Measurements from ENCODE around the gene ATP5MG. TPM values are rescaled to one million over a fixed set of nuclear protein-coding genes. Genes with fewer than 3 reads are reported as not detected.

ATP5MG gene
- total RNA-seq, 1 donor: 31.1 TPM

DNA sequence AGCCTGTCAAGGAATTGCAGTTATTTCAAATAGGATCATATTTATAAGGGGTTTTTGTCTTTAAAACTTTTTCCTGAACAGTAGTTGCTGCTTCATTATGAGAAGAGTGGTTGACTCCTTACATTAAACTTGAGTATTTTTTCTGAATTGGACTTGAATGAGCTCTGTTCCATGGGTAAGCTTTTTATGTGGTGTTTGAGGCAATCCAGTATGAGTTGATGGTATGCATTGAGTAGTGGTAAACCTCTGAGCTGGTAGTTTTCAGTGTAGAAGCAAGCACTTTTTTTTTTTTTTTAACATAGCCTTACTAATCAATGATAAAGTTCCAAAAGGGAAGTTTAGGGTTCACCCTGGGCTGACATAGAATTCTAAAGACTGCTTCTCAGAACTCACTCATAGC is 38.2 kb downstream of the ATP5MG start:
- H3K27me3 ChIP-seq (ENCODE audit: insufficient read depth, low read length): no peaks in the 10 kb centered on the region
- H3K4me3 ChIP-seq (ENCODE audit: insufficient read depth, low read length): no peak overlapping the region
- H3K36me3 ChIP-seq (ENCODE audit: insufficient read depth, low read length): no peaks in the 10 kb centered on the region
- peaks cover 74% of the 10 kb centered on the region for H4K20me1 ChIP-seq (ENCODE audit: insufficient read depth, low read length)
- no peak overlapping the region for H2AFZ ChIP-seq (ENCODE audit: low read length)
- H3K4me1 ChIP-seq (ENCODE audit: insufficient read depth, low read length): peaks cover 17% of the 10 kb centered on the region
- TF ChIP-seq, protein P1, sequence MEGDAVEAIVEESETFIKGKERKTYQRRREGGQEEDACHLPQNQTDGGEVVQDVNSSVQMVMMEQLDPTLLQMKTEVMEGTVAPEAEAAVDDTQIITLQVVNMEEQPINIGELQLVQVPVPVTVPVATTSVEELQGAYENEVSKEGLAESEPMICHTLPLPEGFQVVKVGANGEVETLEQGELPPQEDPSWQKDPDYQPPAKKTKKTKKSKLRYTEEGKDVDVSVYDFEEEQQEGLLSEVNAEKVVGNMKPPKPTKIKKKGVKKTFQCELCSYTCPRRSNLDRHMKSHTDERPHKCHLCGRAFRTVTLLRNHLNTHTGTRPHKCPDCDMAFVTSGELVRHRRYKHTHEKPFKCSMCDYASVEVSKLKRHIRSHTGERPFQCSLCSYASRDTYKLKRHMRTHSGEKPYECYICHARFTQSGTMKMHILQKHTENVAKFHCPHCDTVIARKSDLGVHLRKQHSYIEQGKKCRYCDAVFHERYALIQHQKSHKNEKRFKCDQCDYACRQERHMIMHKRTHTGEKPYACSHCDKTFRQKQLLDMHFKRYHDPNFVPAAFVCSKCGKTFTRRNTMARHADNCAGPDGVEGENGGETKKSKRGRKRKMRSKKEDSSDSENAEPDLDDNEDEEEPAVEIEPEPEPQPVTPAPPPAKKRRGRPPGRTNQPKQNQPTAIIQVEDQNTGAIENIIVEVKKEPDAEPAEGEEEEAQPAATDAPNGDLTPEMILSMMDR (IDR thresholded peaks at IDR 0.05; ENCODE audit: extremely low read depth, low read depth, low read length): no peak
- DNase-seq (ENCODE audit: insufficient read length, low spot score, missing footprints): no peak
- H3K4me2 ChIP-seq (ENCODE audit: insufficient read depth, low read length): no peak overlapping the region
- H3K79me2 ChIP-seq (ENCODE audit: insufficient read depth, low read length): peaks cover 81% of the 10 kb centered on the region
- no peaks in the 10 kb centered on the region for H3K9me3 ChIP-seq (ENCODE audit: low read depth, low read length)
- H3K27ac ChIP-seq (ENCODE audit: low read depth, low read length): no peak overlapping the region

DNA sequence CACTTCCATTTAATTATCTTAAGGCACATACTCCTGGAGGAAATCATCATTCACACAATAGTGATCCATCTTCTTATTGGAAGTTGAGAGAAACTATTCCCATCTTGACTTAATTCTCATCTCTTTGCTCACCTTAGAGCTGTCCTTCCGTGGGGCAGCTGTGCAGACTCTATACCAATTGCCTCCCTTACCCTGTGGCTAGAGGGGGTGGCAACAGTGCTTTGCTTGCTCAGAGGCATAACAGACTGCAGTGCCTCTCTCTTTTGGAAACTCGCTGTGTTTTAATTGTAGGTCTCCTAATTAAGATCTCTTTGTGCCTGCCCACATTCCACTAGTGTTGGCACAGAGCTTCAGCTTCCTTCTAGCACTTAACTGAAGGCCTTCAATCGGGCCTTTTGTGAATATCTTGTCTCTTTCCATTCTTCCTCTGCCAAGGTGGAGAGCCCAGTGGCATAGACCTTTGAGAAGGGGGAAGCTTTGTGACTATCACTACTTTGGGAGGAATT is 40.4 kb downstream of the ATP5MG start:
- H3K79me2 ChIP-seq (ENCODE audit: insufficient read depth, low read length): peaks cover 100% of the 10 kb centered on the region
- TF ChIP-seq, protein P1 (IDR thresholded peaks at IDR 0.05; ENCODE audit: extremely low read depth, low read depth, low read length): no peak
- peaks cover 12% of the 10 kb centered on the region for H3K4me1 ChIP-seq (ENCODE audit: insufficient read depth, low read length)
- H2AFZ ChIP-seq (ENCODE audit: low read length): no peak overlapping the region
- no peak for DNase-seq (ENCODE audit: insufficient read length, low spot score, missing footprints)
- no peak overlapping the region for H3K4me2 ChIP-seq (ENCODE audit: insufficient read depth, low read length)
- H4K20me1 ChIP-seq (ENCODE audit: insufficient read depth, low read length): peaks cover 90% of the 10 kb centered on the region
- H3K36me3 ChIP-seq (ENCODE audit: insufficient read depth, low read length): no peaks in the 10 kb centered on the region
- H3K27me3 ChIP-seq (ENCODE audit: insufficient read depth, low read length): no peaks in the 10 kb centered on the region
- no peaks in the 10 kb centered on the region for H3K9me3 ChIP-seq (ENCODE audit: low read depth, low read length)
- H3K27ac ChIP-seq (ENCODE audit: low read depth, low read length): no peak overlapping the region
- H3K4me3 ChIP-seq (ENCODE audit: insufficient read depth, low read length): no peak overlapping the region

DNA sequence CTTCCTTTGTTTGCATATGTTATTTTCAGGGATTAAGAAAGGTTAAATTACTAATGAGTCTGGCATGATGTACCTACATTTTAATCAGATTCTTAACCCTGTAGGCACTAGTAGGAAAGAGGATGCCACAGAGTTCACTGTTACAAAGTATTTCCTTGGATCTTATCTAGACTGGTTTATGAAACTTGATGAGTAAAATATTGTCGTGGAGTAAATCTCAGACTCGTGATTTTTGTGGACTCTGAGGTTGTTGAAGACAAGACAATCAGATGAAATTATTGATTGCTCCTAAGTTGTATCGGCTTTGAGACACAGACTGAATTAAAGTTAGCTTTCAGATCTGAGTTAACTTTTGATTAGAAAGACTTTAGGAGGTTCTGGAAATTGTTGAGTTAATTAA is 40.9 kb downstream of the ATP5MG start:
- Histone ChIP-seq H3K27me3 (ENCODE audit: insufficient read depth, low read length) (no peaks in the 10 kb centered on the region), H3K36me3 (ENCODE audit: insufficient read depth, low read length) (no peaks in the 10 kb centered on the region), H3K4me1 (ENCODE audit: insufficient read depth, low read length) (peaks cover 12% of the 10 kb centered on the region), H3K4me3 (ENCODE audit: insufficient read depth, low read length) (no peak overlapping the region), H2AFZ (ENCODE audit: low read length) (no peak overlapping the region), H3K79me2 (ENCODE audit: insufficient read depth, low read length) (peaks cover 100% of the 10 kb centered on the region), H3K9me3 (ENCODE audit: low read depth, low read length) (no peaks in the 10 kb centered on the region), H3K4me2 (ENCODE audit: insufficient read depth, low read length) (no peak overlapping the region), H4K20me1 (ENCODE audit: insufficient read depth, low read length) (peaks cover 89% of the 10 kb centered on the region), H3K27ac (ENCODE audit: low read depth, low read length) (no peak overlapping the region)
- TF ChIP-seq, protein P1 (IDR thresholded peaks at IDR 0.05; ENCODE audit: extremely low read depth, low read depth, low read length): no peak
- peak; percentile 68 for DNase-seq (ENCODE audit: insufficient read length, low spot score, missing footprints)

DNA sequence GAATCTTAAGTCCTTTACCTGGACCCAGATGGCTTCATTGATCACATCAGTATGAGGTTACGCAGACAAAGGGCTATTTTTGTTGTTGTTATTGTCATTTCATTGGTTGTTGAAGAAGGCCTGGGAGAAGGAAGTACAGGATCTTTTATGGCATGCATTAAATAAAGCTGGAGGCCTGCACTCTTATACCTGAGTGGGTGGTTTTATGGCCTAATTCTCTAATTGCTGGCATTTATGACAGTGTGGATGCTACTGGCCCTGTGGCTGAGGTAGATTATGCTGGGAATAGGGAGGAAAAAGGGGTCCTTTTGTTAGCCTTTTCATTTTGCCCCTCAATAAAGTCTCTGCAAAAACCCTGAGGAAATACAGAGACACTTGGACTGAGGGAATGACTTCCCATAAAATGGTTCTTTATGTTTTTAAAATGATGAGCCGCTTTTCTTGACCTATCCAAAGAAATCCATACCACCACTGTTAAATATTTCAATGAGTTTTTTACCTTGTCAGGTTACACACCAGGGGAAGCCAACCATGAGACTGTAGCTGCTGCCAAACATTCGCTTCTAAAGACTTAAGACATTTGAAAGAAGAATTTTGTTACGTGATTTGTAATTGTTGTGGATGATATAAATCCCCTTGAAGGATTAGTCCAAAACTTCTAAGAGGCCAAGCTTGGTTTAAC is 41.6 kb downstream of the ATP5MG start:
- Histone ChIP-seq H3K27me3 (ENCODE audit: insufficient read depth, low read length) (no peaks in the 10 kb centered on the region), H3K36me3 (ENCODE audit: insufficient read depth, low read length) (no peaks in the 10 kb centered on the region), H2AFZ (ENCODE audit: low read length) (no peak overlapping the region), H3K79me2 (ENCODE audit: insufficient read depth, low read length) (peaks cover 99% of the 10 kb centered on the region), H3K4me2 (ENCODE audit: insufficient read depth, low read length) (no peak overlapping the region), H4K20me1 (ENCODE audit: insufficient read depth, low read length) (peaks cover 87% of the 10 kb centered on the region), H3K27ac (ENCODE audit: low read depth, low read length) (no peak overlapping the region), H3K4me1 (ENCODE audit: insufficient read depth, low read length) (peaks cover 9% of the 10 kb centered on the region), H3K9me3 (ENCODE audit: low read depth, low read length) (no peaks in the 10 kb centered on the region), H3K4me3 (ENCODE audit: insufficient read depth, low read length) (no peak overlapping the region)
- TF ChIP-seq, protein P1 (IDR thresholded peaks at IDR 0.05; ENCODE audit: extremely low read depth, low read depth, low read length): no peak
- no peak for DNase-seq (ENCODE audit: insufficient read length, low spot score, missing footprints)
